Hematopoietic multipotent progenitor cell treated with erythropoietin and hydrocortisone succinate and interleukin-3 and kit ligand, for 17 days (in vitro differentiated cells): ENCODE measurements around the gene EIF1AX.
A peak's percentile ranks its signal among the peaks of the same experiment; 100 is the strongest.
"Not testable (repeated sequence)": the region's sequence is repeated elsewhere in the genome, so short reads cannot be mapped to it uniquely, and the experiment has no call there.

ENCODE experiments used
- DNase-seq: peaks from one replicate; pipeline ENCODE4 v3.0.0-alpha.2; 2015; ENCODE audit warnings: low spot score

Gene EIF1AX

GRCh38 chrX:20141281-20142220 lies at the start of gene EIF1AX:
EIF1AX (minus strand) TSS chrX:20141838; CDS start chrX:20141640, 198 bp downstream.
- peak; percentile 93 for DNase-seq

- no peak for DNase-seq
Measured at GRCh38 chrX:20189171-20189570, 47.5 kb upstream of the EIF1AX start.

- no peak for DNase-seq
Measured at GRCh38 chrX:20181598-20182329, 40.1 kb upstream of the EIF1AX start.

- no peak for DNase-seq
Measured at GRCh38 chrX:20177093-20177492, 35.5 kb upstream of the EIF1AX start.

- DNase-seq = no peak
Measured at GRCh38 chrX:20173856-20174255, 32.2 kb upstream of the EIF1AX start.

- no peak for DNase-seq
Measured at GRCh38 chrX:20173313-20173712, 31.7 kb upstream of the EIF1AX start.

- no peak for DNase-seq
Measured at GRCh38 chrX:20171887-20172286, 30.2 kb upstream of the EIF1AX start.

- DNase-seq = not testable (repeated sequence)
Measured at GRCh38 chrX:20162516-20162915, 20.9 kb upstream of the EIF1AX start.

GRCh38 chrX:20159797-20160385 lies 18.3 kb upstream of the EIF1AX start:
- DNase-seq = no peak

GRCh38 chrX:20151689-20152088 lies 10.1 kb upstream of the EIF1AX start:
- DNase-seq = no peak

GRCh38 chrX:20149326-20149725 lies 7.7 kb upstream of the EIF1AX start:
- no peak for DNase-seq

GRCh38 chrX:20147561-20147960 lies 5.9 kb upstream of the EIF1AX start:
- DNase-seq = no peak

- DNase-seq = no peak
Measured at GRCh38 chrX:20144491-20144890, 2.9 kb upstream of the EIF1AX start.

GRCh38 chrX:20143561-20143960 lies 1.9 kb upstream of the EIF1AX start:
- no peak for DNase-seq

- no peak for DNase-seq
Measured at GRCh38 chrX:20143111-20143510, 1.5 kb upstream of the EIF1AX start.

- peak; percentile 6 for DNase-seq
Measured at GRCh38 chrX:20140420-20140819, 1.2 kb downstream of the EIF1AX start.

- peak; percentile 6 for DNase-seq
Measured at GRCh38 chrX:20139966-20140365, 1.7 kb downstream of the EIF1AX start.

GRCh38 chrX:20135944-20136343 lies 5.7 kb downstream of the EIF1AX start:
- no peak for DNase-seq

- no peak for DNase-seq
Measured at GRCh38 chrX:20132666-20133065, 9.0 kb downstream of the EIF1AX start.

GRCh38 chrX:20130357-20130756 lies 11.3 kb downstream of the EIF1AX start:
- no peak for DNase-seq

GRCh38 chrX:20129547-20129946 lies 12.1 kb downstream of the EIF1AX start:
- no peak for DNase-seq

- peak; percentile 56 for DNase-seq
Measured at GRCh38 chrX:20128670-20129069, 13.0 kb downstream of the EIF1AX start.

GRCh38 chrX:20127440-20127839 lies 14.2 kb downstream of the EIF1AX start:
- not testable (repeated sequence) for DNase-seq
